Astrocyte of the hippocampus (primary cell): ENCODE measurements around the gene RBBP8.
"Not testable (repeated sequence)": the region's sequence is repeated elsewhere in the genome, so short reads cannot be mapped to it uniquely, and the experiment has no call there.

Experiments
- DNase-seq: peaks from one replicate; pipeline ENCODE4 v3.0.0; 2011; ENCODE audit warnings: low read depth, low spot score

The RBBP8 gene

GRCh38 chr18:22933206-22933965, at the start of gene RBBP8:
TSS of gene RBBP8 (plus strand) at chr18:22933328. CDS start at chr18:22936852, 3,524 bp downstream.
- DNase-seq = peak; percentile 95

GRCh38 chr18:22883827-22884226, 49.3 kb upstream of the RBBP8 start:
- no peak for DNase-seq

GRCh38 chr18:22885694-22886093, 47.4 kb upstream of the RBBP8 start:
- not testable (repeated sequence) for DNase-seq

- DNase-seq = no peak
Measured at GRCh38 chr18:22899421-22899820, 33.7 kb upstream of the RBBP8 start.

GRCh38 chr18:22900558-22901238, 32.4 kb upstream of the RBBP8 start:
- DNase-seq = peak; percentile 56

- no peak for DNase-seq
Measured at GRCh38 chr18:22902093-22902492, 31.0 kb upstream of the RBBP8 start.

GRCh38 chr18:22903248-22903647, 29.9 kb upstream of the RBBP8 start:
- not testable (repeated sequence) for DNase-seq

GRCh38 chr18:22912149-22912548, 21.0 kb upstream of the RBBP8 start:
- DNase-seq = no peak

GRCh38 chr18:22912835-22913234, 20.3 kb upstream of the RBBP8 start:
- DNase-seq = peak; percentile 67

- DNase-seq = no peak
Measured at GRCh38 chr18:22913861-22914260, 19.3 kb upstream of the RBBP8 start.

- DNase-seq = no peak
Measured at GRCh38 chr18:22914633-22915032, 18.5 kb upstream of the RBBP8 start.

- no peak for DNase-seq
Measured at GRCh38 chr18:22915337-22915736, 17.8 kb upstream of the RBBP8 start.

GRCh38 chr18:22921772-22922171, 11.4 kb upstream of the RBBP8 start:
- DNase-seq = peak; percentile 38

GRCh38 chr18:22924589-22924988, 8.5 kb upstream of the RBBP8 start:
- no peak for DNase-seq

GRCh38 chr18:22926454-22926853, 6.7 kb upstream of the RBBP8 start:
- no peak for DNase-seq

GRCh38 chr18:22928339-22928738, 4.8 kb upstream of the RBBP8 start:
- DNase-seq = no peak

- DNase-seq = peak; percentile 84
Measured at GRCh38 chr18:22930089-22930713, 2.9 kb upstream of the RBBP8 start.

GRCh38 chr18:22932885-22933205, 283 bp upstream of the RBBP8 start:
- DNase-seq = no peak

GRCh38 chr18:22933966-22934423, 867 bp downstream of the RBBP8 start:
- DNase-seq = no peak

GRCh38 chr18:22934789-22935188, 1.7 kb downstream of the RBBP8 start:
- DNase-seq = no peak

GRCh38 chr18:22935431-22935830, 2.3 kb downstream of the RBBP8 start:
- peak; percentile 5 for DNase-seq

- no peak for DNase-seq
Measured at GRCh38 chr18:22936515-22936914, 3.4 kb downstream of the RBBP8 start.

- no peak for DNase-seq
Measured at GRCh38 chr18:22939649-22940048, 6.5 kb downstream of the RBBP8 start.
